ENCODE data around the gene PALLD. TPM values are rescaled to one million over a fixed set of nuclear protein-coding genes. Genes with fewer than 3 reads are reported as not detected.

The PALLD gene
- total and polyA plus RNA-seq, 2 of the 8 experiments (the other 6 are each of a cell fraction or from before 2014, with no cell fraction given) = 10.5 to 25.0 TPM

DNA sequence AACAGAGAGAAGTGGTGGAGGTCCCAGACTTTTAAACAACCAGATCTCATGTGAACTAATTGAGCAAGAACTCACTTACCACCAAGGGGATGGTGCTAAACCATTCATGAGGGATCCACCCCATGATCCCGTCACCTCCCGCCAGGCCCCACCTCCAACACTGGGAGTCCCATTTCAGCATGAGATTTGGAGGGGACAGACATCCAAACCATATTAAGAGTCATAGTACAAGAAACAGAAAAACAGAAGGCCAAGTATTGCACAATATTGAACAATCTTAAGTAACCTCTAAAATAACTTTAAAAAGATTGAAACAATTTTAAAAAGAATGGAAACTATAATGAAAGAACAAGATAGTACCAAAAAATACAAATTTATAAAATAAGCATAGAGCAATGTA, 403.2 kb downstream of the PALLD start:
- Histone ChIP-seq H3K27ac (ENCODE audit: low read depth, low read length) (no peak overlapping the region), H3K9ac (replicated peaks in 1 of 4; ENCODE audit: extremely low read depth in 1 of 4, low read depth in 3 of 4, low read length in 3 of 4) (no peak overlapping the region), H3K4me1 (replicated peaks in 1 of 4; ENCODE audit: control insufficient read depth in 3 of 4, insufficient read depth in 4 of 4, low read length in 3 of 4) (no peaks in the 10 kb centered on the region), H4K5ac (ENCODE audit: insufficient read length, low read depth, low read length) (no peak overlapping the region), H3K4ac (replicated peaks; ENCODE audit: insufficient read length, low read depth, low read length) (no peak overlapping the region), H3K27me3 (replicated peaks in 1 of 4; ENCODE audit: control insufficient read depth in 3 of 4, extremely low read depth in 1 of 4, insufficient read depth in 3 of 4, low read length in 3 of 4) (no peaks in the 10 kb centered on the region; a peak in 1 of 7 replicates), H3K4me2 (ENCODE audit: insufficient read depth in 1 of 2, low read depth in 2 of 2, low read length in 2 of 2) (no peak overlapping the region), H3K14ac (ENCODE audit: insufficient read length) (no peak overlapping the region), H2BK15ac (ENCODE audit: low read length) (no peak overlapping the region), H3K79me2 (ENCODE audit: control insufficient read depth in 1 of 2, insufficient read depth in 2 of 2, low read length in 2 of 2) (no peaks in the 10 kb centered on the region), H2BK5ac (ENCODE audit: low read depth, low read length) (no peak overlapping the region), H2BK20ac (ENCODE audit: low read length) (no peak overlapping the region), H3K79me1 (ENCODE audit: low read depth, low read length) (no peaks in the 10 kb centered on the region), H2AFZ (ENCODE audit: low read length) (no peak overlapping the region), H3K23ac (ENCODE audit: insufficient read length) (no peak overlapping the region), H3K23me2 (ENCODE audit: low read depth, low read length) (no peaks in the 10 kb centered on the region), H3K4me3 (ENCODE audit: extremely low read depth in 1 of 4, insufficient read depth in 2 of 4, low read depth in 3 of 4, low read length in 4 of 4) (no peak overlapping the region), H3K36me3 (ENCODE audit: control insufficient read depth in 2 of 4, insufficient read depth in 4 of 4, low read length in 3 of 4) (peaks cover 0 to 21% (median 11%) of the 10 kb centered on the region in 4 experiments; a peak in 5 of 8 replicates), H2BK12ac (ENCODE audit: low read depth, low read length) (no peak overlapping the region), H4K8ac (ENCODE audit: extremely low read depth, insufficient read depth, low read length) (no peak overlapping the region), H3K9me3 (ENCODE audit: insufficient read depth in 2 of 2, low read depth in 1 of 2, low read length in 1 of 2) (no peaks in the 10 kb centered on the region), H3K18ac (ENCODE audit: extremely low read depth, low read length) (no peak overlapping the region), H2BK120ac (replicated peaks; ENCODE audit: low read depth, low read length) (no peak overlapping the region), H3K56ac (replicated peaks; ENCODE audit: insufficient read length, low read depth, low read length) (no peak overlapping the region), H4K91ac (replicated peaks; ENCODE audit: insufficient read length, low read length) (no peak overlapping the region), H2AK5ac (ENCODE audit: low read depth, low read length) (no peak overlapping the region), H4K20me1 (replicated peaks in 1 of 2; ENCODE audit: control insufficient read depth in 1 of 2, insufficient read depth in 2 of 2, low read length in 2 of 2) (no peaks in the 10 kb centered on the region)
- WGBS, 2 experiments (ENCODE audit: extremely low coverage in 1 of 2, insufficient coverage in 1 of 2, insufficient read length in 1 of 2, insufficient replicate concordance in 2 of 2, low coverage in 1 of 2, low lambda C conversion rate in 2 of 2, missing lambda C conversion rate in 1 of 2) = 100% methylated on average over 2 of the region's 2 CpGs; no CpG with 5 or more reads in 1 of the 2 experiments
- DNase-seq (ENCODE audit: low read depth in 1 of 2, low spot score in 2 of 2) (no peak), FAIRE-seq (no peak)
- POLR2A ChIA-PET (ENCODE audit: partially characterized antibody) = no interaction called here
- peak; percentile 72; the same call in 1 of the 2 replicates for TF ChIP-seq CEBPB (IDR thresholded peaks at IDR 0.05; ENCODE audit: low read depth, low read length)
- TF ChIP-seq FOSL1 (IDR thresholded peaks at IDR 0.05; ENCODE audit: insufficient read depth, low read depth, low read length) = no peak
- CTCF ChIA-PET (ENCODE audit: partially characterized antibody) = interaction anchor here (3.7 kb wide), 1 partner anchor 189 kb away, joined by 17 read pairs; no protein-coding TSS in a partner anchor

All from H1 (cell line).